Upper lobe of right lung (tissue), 1 donor: ENCODE data around the gene TSKU. TPM values are rescaled to one million over a fixed set of nuclear protein-coding genes. Genes with fewer than 3 reads are reported as not detected.
A peak's percentile ranks its signal among the peaks of the same experiment; 100 is the strongest.

Source experiments
- ATAC-seq: fragments of 200-7000 bp; cut with Tn5 transposase; one replicate; pipeline ENCODE4 v1.9.1; 2020; ENCODE audit warnings: mild to moderate bottlenecking, moderate library complexity
- DNase-seq: peaks from one replicate; pipeline ENCODE4 v3.0.0-alpha.2; 2020
- H3K27ac ChIP-seq: fragments of 200-600 bp; one replicate; pipeline ENCODE4 v1.8.0; 2022
- H3K27me3 ChIP-seq: fragments of 200-600 bp; one replicate; pipeline ENCODE4 v1.8.0; 2022; ENCODE audit warnings: mild to moderate bottlenecking
- H3K36me3 ChIP-seq: fragments of 200-600 bp; one replicate; pipeline ENCODE4 v1.8.0; 2022
- H3K4me1 ChIP-seq: fragments of 200-600 bp; one replicate; pipeline ENCODE4 v1.8.0; 2022
- H3K4me3 ChIP-seq: fragments of 200-600 bp; one replicate; pipeline ENCODE4 v1.8.0; 2022; ENCODE audit warnings: mild to moderate bottlenecking
- H3K9me3 ChIP-seq: fragments of 200-600 bp; one replicate; pipeline ENCODE4 v1.8.0; 2022
- CTCF ChIP-seq: fragments of 200-600 bp; IDR thresholded peaks from one replicate; pipeline ENCODE4 v1.8.0; 2022; ENCODE audit warnings: antibody characterized with exemption
- intact Hi-C: fragments of 100-400 bp; cut with DNase I; formaldehyde crosslinking; loops from one replicate; pipeline ENCODE4 v1.11.0; 2022
- total RNA-seq: library from RNA; stranded (reverse); fragmentation: NEBNext Ultra II Directional; extraction: Animal tissue kit (Norgen Biotek cat#: 25700); gene quantifications from one replicate; pipeline ENCODE4 v1.2.1, GENCODE V29; 2021
- donor health status: DM: no; HTN: yes; CAD: no; lungs with severe emphysema.

Gene TSKU
- total RNA-seq, 1 donor from 2014 or later: 18.1 TPM

GRCh38 chr11:76744186-76745043 is 38.7 kb upstream of the TSKU start:
- ATAC-seq (peak; percentile 88), DNase-seq (peak; percentile 77)
- no peaks in the 10 kb centered on the region for H3K9me3 ChIP-seq
- no peaks in the 10 kb centered on the region for H3K36me3 ChIP-seq
- H3K27ac ChIP-seq: no peak overlapping the region
- H3K4me1 ChIP-seq: peaks cover 20% of the 10 kb centered on the region
- intact Hi-C loops: no loop called here
- no peak overlapping the region for H3K4me3 ChIP-seq
- no peak for TF ChIP-seq CTCF
- no peaks in the 10 kb centered on the region for H3K27me3 ChIP-seq

GRCh38 chr11:76745044-76745376 is 38.1 kb upstream of the TSKU start:
- peaks cover 20% of the 10 kb centered on the region for H3K4me1 ChIP-seq
- no peak for TF ChIP-seq CTCF
- H3K36me3 ChIP-seq: no peaks in the 10 kb centered on the region
- no peak overlapping the region for H3K4me3 ChIP-seq
- no peaks in the 10 kb centered on the region for H3K27me3 ChIP-seq
- no peak overlapping the region for H3K27ac ChIP-seq
- ATAC-seq (no peak), DNase-seq (no peak)
- intact Hi-C loops: no loop called here
- no peaks in the 10 kb centered on the region for H3K9me3 ChIP-seq

GRCh38 chr11:76745561-76746207 is 37.5 kb upstream of the TSKU start:
- intact Hi-C loops: no loop called here
- Histone ChIP-seq H3K27ac (no peak overlapping the region), H3K4me1 (peaks cover 20% of the 10 kb centered on the region), H3K4me3 (no peak overlapping the region), H3K9me3 (no peaks in the 10 kb centered on the region), H3K36me3 (no peaks in the 10 kb centered on the region), H3K27me3 (no peaks in the 10 kb centered on the region)
- DNase-seq (no peak), ATAC-seq (no peak)
- no peak for TF ChIP-seq CTCF

GRCh38 chr11:76747153-76747914 is 35.8 kb upstream of the TSKU start:
- no peak for TF ChIP-seq CTCF
- Histone ChIP-seq H3K36me3 (no peaks in the 10 kb centered on the region), H3K4me3 (no peak overlapping the region), H3K27ac (no peak overlapping the region), H3K4me1 (peaks cover 21% of the 10 kb centered on the region), H3K27me3 (no peaks in the 10 kb centered on the region), H3K9me3 (no peaks in the 10 kb centered on the region)
- DNase-seq: no peak
- ATAC-seq: no peak
- intact Hi-C loops: no loop called here

GRCh38 chr11:76747915-76748860 is 35.0 kb upstream of the TSKU start:
- H3K27ac ChIP-seq: peak overlapping the region; percentile 47
- TF ChIP-seq CTCF: no peak
- no peak for DNase-seq
- intact Hi-C loops: no loop called here
- H3K4me3 ChIP-seq: no peak overlapping the region
- H3K4me1 ChIP-seq: peaks cover 29% of the 10 kb centered on the region
- no peaks in the 10 kb centered on the region for H3K27me3 ChIP-seq
- ATAC-seq: no peak
- H3K9me3 ChIP-seq: no peaks in the 10 kb centered on the region
- no peaks in the 10 kb centered on the region for H3K36me3 ChIP-seq
